Jurkat, Clone E6-1 (cell line): ENCODE data around the gene PRICKLE2.

Experiments used
- DNase-seq: peaks from one replicate; pipeline ENCODE4 v3.0.0-alpha.2; 2011; ENCODE audit warnings: low read depth, low spot score
- H3K4me3 ChIP-seq: 2 replicates; pipeline ENCODE4 v1.5.1; 2011; ENCODE audit warnings: mild to moderate bottlenecking, low read length, control low read depth, moderate library complexity

The PRICKLE2 gene

GRCh38 chr3:64042952-64043351, 182.3 kb downstream of the PRICKLE2 start:
- DNase-seq = no peak
- H3K4me3 ChIP-seq = no peak overlapping the region
